AML-193 (cell line): Measurements from ENCODE around the gene KRTAP10-7.
"Not testable (repeated sequence)": the region's sequence is repeated elsewhere in the genome, so short reads cannot be mapped to it uniquely, and the experiment has no call there.

Experiments
- DNase-seq, 2 experiments: peaks; one replicate each; lab custom pipeline; 2025; lab: John Stamatoyannopoulos, UW

Gene KRTAP10-7

DNA sequence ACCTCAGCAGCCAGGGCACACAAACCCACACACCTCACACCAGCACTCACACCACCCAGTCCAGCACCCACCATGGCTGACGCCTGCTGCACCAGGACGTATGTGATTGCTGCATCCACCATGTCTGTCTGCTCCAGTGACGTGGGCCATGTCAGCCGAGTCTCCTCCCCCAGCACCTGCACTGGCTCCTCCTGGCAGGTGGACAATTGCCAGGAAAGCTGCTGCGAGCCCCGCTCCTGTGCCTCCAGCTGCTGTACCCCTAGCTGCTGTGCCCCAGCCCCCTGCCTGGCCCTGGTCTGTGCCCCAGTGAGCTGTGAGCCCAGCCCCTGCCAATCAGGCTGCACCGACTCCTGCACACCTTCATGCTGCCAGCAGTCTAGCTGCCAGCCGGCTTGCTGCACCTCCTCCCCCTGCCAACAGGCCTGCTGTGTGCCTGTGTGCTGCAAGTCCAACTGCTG lies 11.7 kb downstream of the KRTAP10-7 start, which contains the start of gene KRTAP10-8:
KRTAP10-8 (plus strand) TSS at position 51 of the 458 bp plus-strand sequence; CDS start at position 73, 22 bp downstream.
- no peak for DNase-seq

DNA sequence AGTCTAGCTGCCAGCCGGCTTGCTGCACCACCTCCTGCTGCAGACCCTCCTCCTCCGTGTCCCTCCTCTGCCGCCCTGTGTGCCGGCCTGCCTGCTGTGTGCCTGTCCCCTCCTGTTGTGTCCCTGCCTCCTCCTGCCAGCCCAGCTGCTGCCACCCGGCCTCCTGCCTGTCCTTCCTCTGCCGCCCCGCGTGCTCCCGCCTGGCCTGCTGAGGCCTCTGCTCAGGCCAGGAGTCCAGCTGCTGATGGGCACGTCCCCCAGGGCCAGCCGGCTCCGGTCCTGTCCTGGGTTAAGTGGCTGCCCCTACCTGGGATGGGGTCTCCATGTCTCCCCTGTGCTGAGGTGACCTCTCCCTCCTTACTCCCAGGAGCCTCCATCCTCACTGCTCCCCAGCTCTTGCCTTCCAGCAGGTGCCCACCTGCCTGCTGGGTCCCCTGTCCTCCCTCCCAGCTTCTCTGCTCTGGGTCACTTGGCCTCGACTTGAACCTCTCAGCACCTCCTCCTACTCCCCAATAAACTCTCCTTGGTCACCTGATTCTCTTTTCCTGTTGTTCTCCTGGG lies 12.4 kb downstream of the KRTAP10-7 start:
- no peak for DNase-seq

DNA sequence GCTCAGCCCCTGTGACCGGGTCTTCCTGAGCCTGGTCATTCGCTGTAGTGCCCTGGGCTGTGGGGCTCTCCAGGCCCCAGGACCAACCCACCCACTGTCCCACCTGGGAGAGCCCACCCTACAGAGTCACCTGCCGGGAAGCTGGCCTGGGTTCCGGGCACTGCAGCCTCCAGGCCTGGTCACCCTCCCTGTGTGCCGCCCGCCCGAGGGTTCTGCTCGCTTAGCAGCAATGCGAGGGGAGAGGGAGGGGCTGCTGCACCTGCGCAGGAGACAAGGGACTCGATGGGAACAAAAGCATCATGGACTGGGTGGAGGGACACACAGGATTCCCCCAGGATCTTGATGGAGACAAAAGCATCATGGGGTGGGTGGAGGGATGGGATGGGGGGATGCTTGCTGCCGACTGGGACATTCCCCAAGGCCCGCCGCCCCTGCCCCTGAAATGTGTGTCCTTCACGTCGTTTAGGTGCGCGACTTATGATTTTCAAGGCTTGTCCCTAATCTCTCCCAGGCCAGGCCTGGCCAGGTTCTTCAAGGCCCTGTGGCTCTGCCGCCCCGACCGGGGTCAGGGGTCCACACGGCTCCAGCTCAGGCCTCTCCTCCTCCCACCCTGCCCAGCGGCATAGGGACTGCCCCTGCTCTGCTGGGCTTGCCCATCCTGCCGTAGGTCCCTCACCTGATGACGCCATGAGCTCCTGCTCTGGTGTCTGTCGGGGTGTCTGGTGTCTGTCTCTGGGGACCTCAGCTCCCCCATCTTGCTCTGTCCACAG lies 13.2 kb downstream of the KRTAP10-7 start:
- DNase-seq = no peak

DNA sequence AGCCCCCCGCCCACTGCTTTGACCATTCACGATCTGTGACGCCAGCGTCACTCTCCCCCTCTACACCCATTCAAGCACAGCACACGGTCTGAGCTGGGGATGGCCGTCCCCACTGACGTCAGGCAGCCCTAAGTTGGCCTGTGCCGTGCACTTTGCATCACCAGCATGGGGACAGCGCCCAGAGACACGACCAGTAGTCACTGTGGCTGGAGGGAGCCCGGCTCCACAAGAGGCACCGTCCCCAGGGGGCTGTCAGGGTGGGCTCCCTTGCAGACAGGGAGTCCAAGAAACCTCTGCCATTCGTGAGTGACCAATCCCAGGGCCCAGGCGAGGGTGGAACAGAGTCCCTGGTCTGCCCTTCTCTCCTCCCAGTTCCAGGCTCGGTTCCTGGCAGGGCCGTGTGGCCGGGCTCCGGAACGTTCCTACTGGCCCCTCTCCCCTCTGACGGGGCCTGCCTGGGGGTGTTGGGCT lies 13.8 kb downstream of the KRTAP10-7 start:
- DNase-seq = no peak

DNA sequence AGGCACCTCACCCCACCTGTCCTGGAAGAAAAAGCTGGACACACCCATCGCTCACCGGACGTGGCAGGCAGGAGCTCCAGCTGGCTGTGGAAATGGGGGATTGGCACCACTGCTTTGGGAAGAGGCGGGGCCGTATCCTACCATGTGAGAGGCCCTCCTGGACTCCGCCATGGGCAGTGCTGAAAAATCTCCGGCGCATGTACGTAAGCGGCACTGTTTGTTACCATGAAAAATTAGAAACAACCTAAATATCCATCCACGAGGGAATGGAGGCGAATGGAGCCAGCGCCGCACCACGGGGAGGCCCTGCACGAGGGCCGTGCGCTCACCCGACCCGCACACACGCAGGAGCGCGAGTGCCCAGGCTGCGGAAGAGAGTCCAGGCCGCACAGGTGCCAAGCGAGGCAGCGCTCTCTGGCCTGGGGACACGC lies 14.6 kb downstream of the KRTAP10-7 start:
- no peak for DNase-seq

DNA sequence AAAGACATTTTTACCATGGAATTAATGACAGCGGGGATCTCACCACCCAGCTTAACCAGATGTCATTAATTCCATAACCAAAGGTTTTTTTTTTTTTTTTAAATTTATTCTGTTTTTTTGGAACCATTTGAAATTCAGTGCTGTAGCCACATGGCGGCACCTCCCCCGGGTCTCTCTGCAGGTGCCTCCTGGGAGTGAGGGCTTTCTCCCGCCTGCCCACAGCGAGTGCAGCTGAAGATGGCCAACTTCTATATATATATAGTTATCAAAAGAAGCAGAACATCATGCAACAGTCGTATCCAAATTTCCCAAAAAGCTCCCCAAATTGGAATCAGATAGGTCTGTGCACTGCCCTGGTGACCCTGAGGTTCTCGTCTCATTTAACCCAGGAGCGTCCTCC lies 15.1 kb downstream of the KRTAP10-7 start:
- DNase-seq = no peak

DNA sequence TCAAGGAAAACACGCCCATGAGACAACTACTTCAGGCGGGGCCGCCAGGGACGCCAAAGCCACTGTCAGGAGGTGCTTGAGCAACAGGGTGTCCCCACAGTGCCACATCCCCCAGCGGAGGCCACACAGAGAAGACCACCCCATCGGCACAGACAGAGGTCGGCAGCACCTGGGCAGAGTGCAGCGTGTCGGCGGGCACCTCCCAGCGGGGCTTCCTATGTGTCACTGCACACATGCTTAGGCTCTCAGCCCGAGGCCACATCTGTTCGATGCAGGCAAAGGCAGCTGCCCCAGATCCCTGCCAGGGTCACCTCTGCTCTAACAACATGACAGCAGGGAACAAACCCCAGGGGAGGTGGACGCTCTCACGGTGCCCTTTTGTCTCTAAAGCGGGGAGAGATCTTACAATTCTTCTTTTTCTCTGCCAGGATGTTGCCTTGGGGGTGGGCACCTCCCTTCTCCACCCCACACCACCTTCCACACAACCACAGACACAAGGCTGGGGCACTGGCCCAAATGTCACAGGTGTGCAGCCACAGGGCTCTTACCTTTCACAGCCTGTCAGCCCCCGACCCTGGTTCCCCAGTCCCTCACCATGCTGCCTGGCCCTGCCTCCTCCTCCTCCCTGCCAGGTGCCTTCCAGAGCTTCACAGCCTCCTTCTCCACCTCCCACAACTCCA lies 15.7 kb downstream of the KRTAP10-7 start:
- no peak for DNase-seq

DNA sequence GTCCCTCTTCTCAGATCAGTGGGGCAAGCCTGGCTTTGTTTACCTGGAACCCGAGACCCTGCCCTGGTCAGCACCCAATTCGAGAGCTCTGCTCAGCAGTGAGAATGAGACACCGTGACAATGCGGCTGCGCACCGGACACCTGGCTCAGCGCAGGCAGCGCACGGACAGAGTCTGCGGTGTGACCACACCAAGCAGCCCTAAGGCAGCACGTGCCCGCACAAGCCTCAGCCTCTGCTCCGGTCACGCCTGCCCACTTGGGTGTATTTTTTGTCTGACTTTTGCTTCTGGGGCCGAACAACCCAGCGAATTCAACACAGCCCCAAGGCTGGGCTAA lies 16.2 kb downstream of the KRTAP10-7 start:
- DNase-seq = no peak

DNA sequence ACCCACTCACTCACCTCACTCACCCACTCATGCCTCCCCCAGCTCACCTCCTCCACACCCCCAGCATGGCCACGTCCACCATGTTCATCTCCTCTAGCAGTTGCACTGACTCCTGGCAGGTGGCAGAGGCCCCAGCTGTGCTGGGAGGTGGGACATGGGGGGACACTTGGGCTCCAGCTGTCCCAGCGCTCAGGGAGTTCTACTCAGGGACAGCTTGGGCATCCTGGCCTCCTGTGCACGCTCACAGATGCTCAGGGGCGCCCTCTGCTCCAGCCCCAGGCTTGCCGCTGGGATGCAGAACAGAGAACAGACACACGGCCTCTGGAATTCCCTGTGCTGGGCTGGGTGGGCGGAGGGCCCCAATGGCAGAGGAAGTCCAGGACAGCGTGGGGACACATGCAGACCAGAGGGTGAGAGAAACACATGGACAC lies 16.7 kb downstream of the KRTAP10-7 start:
- DNase-seq = no peak

DNA sequence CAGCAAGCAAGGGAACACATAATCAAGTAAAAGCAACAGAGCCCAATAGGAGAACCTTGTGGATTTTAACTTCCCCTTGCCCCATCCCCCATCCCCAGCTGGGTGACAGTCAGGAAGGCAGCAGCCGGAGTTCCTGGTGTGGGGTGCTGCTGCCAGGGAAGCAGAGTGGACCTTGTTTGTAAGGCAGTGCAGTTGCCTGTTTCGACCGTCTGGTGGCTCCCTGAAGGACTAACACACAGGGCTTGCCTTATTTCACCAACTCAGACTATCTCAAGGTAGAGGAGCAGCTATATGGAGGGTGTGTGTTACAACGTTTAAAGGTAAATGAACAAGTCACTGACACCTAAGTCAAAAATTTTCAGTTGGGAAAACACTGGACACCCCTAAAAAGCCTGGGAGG lies 18.1 kb downstream of the KRTAP10-7 start:
- no peak for DNase-seq

DNA sequence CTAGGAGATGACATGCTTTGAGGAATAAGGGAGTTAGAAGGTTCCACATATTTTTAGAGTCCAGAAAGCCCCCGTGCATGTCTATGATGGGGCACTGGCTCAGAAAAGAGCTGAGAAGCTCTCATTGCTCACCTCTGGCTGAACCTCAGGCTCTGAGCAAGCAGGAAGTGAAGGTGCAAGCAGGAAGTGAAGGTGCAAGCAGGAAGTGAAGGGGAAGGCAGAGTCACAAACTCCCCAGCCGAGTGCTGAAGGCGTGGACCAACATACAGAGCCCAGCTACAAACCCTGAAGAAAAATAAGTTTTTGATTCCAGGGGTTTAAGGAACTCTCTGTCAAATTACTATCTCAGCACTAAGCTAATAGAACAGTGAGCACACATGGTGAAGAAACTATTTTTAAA lies 18.5 kb downstream of the KRTAP10-7 start:
- no peak for DNase-seq

DNA sequence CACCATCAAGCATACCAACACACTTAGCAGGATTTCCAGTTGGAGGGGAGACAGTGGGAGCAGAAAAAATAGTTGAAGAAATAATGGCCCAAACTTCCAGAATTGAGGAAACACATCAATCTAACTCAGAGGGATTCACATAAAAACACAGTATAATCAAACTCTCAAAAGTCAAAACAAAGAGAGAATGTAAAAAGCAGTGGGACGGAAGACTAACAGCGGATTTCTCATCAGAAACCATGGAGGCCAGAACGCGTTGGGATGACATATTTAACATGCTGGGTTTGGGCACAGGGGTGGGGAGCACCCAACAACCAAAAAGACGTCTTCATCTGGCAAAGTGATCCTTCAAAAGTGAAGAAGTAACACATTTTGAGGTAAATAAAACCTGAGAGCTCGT lies 19.5 kb downstream of the KRTAP10-7 start:
- no peak for DNase-seq

DNA sequence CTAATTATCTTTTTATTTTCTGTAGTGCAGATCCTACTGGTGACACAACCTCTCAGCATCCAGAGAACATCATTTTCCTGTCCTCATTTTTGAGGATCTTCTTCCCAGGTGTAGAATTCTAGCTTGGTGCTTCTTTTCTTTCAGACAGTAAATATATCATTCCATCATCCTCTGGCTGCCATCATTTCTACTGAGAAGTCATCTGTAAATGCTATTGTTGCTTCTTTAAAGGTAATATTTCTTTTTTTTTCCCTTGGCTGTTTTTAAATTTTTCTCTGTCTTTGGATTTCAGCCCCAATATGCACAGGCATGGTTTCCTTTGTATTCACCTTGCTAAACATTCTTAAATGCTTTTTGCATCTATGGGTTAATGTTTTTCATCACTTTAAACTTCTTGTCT lies 23.2 kb downstream of the KRTAP10-7 start:
- no peak for DNase-seq

DNA sequence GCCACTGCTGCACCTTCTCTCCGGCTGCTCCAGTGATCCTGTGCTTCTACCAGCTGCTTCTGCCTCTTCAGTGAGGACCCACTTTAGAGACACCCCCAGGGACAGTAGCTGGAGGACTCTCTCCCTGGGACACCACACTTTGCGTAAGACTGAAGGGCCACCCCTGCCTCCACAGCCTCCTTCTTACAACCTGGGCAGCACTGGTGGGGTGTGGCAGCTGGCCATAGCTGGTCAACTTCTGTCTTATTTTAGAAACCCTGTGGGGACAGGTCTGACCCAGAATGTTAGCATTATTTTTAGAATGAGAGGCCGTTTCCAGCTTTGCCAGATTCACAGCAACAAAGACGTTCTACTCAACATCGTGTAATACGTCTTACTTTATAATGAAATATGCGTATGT lies 25.4 kb downstream of the KRTAP10-7 start:
- DNase-seq = no peak

DNA sequence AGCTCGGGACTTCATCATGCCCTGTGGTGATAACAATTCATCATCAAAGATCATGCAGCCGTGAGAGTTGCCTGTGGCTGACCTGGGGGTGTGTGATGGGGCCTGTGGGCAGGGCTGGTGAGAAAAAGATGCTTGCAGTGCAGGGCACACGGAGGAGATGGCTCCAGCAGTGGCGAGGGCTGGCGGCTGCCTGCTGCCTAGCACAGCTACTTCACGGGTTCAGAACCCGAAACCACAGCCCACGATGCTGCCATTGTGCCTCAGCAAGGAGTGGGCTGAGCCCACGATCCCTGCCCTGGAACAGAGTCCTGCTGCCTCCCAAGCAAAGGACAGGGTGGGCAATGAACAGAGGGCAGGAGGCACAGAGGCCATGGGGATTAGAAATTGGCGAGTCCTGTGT lies 25.9 kb downstream of the KRTAP10-7 start:
- DNase-seq = no peak

DNA sequence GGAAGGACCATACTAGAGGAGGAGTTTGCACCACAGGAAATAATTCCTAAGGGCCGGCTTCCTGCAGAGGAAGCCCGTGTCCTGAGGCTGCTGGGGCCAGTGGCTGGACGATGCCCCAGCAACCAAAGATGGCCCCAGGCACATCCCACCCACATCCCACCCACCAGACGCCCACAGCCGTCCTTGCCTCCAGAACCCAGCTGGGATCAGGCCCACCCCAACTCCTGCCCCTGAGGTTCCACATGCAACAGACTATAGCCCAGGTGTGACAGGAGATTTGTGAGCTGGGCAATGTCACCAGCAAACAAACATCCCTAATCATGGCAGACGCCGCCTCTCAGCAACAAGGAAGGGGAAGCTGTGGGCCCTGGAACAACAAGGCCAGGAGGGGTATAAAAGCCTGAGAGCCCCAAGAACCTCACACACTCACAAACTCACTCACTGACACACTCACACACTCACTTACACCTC lies 26.3 kb downstream of the KRTAP10-7 start, which contains the start of gene KRTAP10-9:
KRTAP10-9 (plus strand) TSS at position 421 of the 471 bp plus-strand sequence. CDS start 79 bp downstream, outside the sequence.
- DNase-seq = no peak

DNA sequence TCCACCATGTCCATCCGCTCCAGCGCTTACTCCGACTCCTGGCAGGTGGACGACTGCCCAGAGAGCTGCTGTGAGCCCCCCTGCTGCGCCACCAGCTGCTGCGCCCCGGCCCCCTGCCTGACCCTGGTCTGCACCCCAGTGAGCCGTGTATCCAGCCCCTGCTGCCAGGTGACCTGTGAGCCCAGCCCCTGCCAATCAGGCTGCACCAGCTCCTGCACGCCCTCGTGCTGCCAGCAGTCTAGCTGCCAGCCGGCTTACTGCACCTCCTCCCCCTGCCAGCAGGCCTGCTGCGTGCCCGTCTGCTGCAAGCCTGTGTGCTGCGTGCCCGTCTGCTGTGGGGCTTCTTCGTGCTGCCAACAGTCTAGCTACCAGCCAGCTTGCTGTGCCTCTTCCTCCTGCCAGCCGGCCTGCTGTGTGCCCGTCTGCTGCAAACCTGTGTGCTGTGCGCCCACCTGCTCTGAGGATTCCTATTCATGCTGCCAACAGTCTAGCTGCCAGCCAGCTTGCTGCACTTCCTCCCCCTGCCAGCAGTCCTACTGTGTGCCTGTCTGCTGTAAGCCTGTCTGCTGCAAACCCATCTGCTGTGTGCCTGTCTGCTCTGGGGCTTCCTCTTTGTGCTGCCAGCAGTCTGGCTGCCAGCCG lies 26.9 kb downstream of the KRTAP10-7 start:
- DNase-seq = not testable (repeated sequence)

DNA sequence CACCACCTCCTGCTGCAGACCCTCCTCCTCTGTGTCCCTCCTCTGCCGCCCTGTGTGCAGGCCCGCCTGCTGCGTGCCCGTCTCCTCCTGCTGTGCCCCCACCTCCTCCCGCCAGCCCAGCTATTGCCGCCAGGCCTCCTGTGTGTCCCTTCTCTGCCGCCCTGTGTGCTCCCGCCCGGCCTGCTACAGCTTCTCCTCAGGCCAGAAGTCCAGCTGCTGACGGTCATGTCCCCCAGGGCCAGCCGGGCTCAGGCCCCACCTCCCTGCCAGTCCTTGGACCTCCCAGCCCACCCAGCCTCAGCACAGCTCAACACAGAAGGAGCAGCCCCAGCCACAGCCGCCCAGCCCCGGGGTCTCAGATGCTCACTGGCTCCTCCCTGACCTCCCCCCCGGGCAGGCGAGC lies 27.4 kb downstream of the KRTAP10-7 start:
- not testable (repeated sequence) for DNase-seq

DNA sequence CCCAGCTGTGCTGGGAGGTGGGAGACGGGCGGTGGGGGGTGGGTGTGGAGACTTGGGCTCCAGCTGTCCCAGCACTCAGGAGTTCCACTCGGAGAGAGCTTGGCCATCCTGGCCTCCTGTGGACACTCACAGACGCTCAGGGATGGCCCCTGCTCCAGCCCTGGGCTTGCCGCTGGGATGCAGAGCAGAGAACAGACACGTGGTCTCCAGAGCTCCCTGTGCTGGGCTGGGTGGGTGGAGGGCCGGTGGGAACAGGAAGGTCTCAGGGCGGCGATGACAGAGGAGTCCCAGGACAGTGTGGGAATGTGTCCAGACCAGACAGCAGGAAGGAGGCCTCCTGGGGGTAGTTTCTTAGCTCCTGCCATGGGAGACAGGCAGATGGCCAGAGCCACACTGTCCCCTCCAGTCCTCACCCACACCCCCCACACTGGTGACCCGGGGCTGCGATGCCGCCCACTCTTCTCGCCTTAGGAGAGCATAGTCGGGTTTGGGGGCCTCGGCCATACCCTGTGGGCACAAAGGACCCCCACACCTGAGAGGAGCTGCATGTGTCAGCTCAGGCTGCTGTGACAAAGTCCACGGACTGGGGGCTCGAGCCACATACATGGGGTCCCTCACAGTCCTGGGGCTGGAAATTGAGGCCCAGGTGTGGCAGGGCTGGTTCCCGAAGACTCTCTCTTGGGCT lies 28.5 kb downstream of the KRTAP10-7 start:
- no peak for DNase-seq

DNA sequence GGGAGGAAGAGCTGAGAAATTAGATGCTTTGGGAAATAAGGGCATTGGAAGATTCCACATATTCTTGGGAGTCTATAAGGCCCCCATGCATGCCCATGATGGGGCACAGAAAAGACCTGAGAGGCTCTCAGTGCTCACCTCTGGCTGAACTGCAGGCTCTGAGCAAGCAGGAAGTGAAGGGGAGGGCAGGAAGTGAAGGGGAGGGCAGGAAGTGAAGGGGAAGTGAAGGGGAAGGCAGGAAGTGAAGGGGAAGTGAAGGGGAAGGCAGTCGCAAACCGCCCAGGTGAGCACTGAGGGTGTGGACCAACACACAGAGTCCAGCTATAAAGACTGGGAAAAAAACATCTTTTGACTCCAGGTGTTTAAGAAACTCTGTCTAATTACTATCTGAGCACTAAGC lies 30.0 kb downstream of the KRTAP10-7 start:
- DNase-seq = no peak

DNA sequence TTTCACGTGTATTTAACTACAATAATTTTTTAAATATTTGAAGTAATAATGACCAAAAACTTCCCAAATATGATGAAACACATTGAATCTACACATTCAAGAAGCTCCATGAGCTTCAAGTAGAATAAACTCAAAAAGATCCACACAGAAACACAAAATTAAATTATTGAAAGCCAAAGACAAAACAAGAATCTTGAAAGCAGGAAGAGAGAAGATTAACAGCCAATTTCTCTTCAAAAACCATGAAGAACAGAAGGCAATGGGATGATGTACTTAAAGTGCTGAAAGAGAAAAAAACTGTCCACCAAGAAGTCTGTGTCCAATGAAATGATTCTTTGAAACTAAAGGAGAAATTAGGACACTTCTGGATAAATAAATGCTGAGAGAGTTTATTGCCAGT lies 31.7 kb downstream of the KRTAP10-7 start:
- DNase-seq = no peak
